ENCODE results near the gene CFAP97. TPM values are rescaled to one million over a fixed set of nuclear protein-coding genes. Genes with fewer than 3 reads are reported as not detected.

CFAP97 gene
- total and polyA plus RNA-seq, 9 of the 15 experiments (the other 6 are each of a cell fraction or from before 2014, with no cell fraction given) = 17.3 to 57.8 (median 44.4) TPM

DNA sequence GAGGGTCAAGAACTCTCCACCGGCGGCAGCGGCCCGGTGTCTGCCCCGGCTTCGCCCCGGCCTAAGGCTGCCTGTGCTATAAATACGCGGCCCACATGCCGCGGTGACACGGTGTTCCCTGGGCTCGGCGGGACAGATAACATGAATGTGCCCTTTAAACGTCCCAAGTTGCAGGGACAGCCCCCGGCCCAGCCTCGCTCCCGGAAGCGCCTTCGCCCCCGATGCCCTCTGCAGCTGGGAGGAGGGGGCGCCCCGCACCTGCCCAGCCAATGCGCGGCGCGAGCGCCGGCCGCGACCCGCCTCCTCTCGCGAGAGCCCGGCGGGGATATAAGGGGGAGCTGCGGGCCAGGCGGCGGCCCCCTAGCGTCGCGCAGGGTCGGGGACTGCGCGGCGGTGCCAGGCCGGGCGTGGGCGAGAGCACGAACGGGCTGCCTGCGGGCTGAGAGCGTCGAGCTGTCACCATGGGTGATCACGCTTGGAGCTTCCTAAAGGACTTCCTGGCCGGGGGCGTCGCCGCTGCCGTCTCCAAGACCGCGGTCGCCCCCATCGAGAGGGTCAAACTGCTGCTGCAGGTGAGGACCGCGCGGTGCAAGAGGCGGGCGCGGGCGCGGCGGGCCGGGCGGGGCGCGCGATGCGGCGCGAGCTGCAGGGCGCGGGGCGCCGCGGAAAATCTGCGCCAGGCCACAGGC is 60.7 kb downstream of the CFAP97 start, which contains the start of gene SLC25A4 (continued):
- TF ChIP-seq POLR2AphosphoS5 (IDR thresholded peaks at IDR 0.05; ENCODE audit: control insufficient read depth, insufficient read depth, low read depth, low read length) (peak; percentile 90), POLR2AphosphoS2 (IDR thresholded peaks at IDR 0.05; ENCODE audit: low read length) (no peak), RCOR1 (IDR thresholded peaks at IDR 0.05; ENCODE audit: borderline replicate concordance in 1 of 2, low read depth in 2 of 2, low read length in 2 of 2) (0 out of 4 replicates have a peak, but pooled peaks of 1 of the 2 experiments have one; percentile 31), MEF2A (IDR thresholded peaks at IDR 0.05; ENCODE audit: control insufficient read depth, low read depth, low read length) (no peak), TEAD1 (CRISPR knock-in tag; IDR thresholded peaks at IDR 0.05) (peak in 1 of 2 experiments; percentile 83; a peak in 1 of 4 replicates), ZNF586 (CRISPR knock-in tag; conservative IDR thresholded peaks at IDR 0.05) (no peak), POLR2A (conservative IDR thresholded peaks at IDR 0.05) (peak; percentile 90), ZNF431 (CRISPR knock-in tag; IDR thresholded peaks at IDR 0.05) (0 out of 2 replicates have a peak, but pooled peaks have one; percentile 42), BHLHE40 (IDR thresholded peaks at IDR 0.05; ENCODE audit: low read length) (peak; percentile 56), HMG20B (CRISPR knock-in tag; IDR thresholded peaks at IDR 0.05) (no peak), STAT5B (CRISPR knock-in tag; IDR thresholded peaks at IDR 0.05) (no peak), ZKSCAN3 (CRISPR knock-in tag; IDR thresholded peaks at IDR 0.05) (no peak), CBFB (CRISPR knock-in tag; IDR thresholded peaks at IDR 0.05) (no peak), ZNF146 (CRISPR knock-in tag; IDR thresholded peaks at IDR 0.05; ENCODE audit: unreplicated experiment) (no peak), PHF8 (IDR thresholded peaks at IDR 0.05; ENCODE audit: borderline replicate concordance, low read length) (peak; percentile 96; the same call in 1 of the 2 replicates), MECOM (CRISPR knock-in tag; IDR thresholded peaks at IDR 0.05) (no peak), SIN3B (IDR thresholded peaks at IDR 0.05; ENCODE audit: low read depth) (peak; percentile 67; the same call in 1 of the 2 replicates), ZNF282 (CRISPR knock-in tag; IDR thresholded peaks at IDR 0.05) (no peak), TSC22D4 (tag; IDR thresholded peaks at IDR 0.05) (no peak)
- TF ChIP-seq, protein P1, sequence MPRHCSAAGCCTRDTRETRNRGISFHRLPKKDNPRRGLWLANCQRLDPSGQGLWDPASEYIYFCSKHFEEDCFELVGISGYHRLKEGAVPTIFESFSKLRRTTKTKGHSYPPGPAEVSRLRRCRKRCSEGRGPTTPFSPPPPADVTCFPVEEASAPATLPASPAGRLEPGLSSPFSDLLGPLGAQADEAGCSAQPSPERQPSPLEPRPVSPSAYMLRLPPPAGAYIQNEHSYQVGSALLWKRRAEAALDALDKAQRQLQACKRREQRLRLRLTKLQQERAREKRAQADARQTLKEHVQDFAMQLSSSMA (CRISPR knock-in tag; IDR thresholded peaks at IDR 0.05) = no peak
- TF ChIP-seq, protein P2, sequence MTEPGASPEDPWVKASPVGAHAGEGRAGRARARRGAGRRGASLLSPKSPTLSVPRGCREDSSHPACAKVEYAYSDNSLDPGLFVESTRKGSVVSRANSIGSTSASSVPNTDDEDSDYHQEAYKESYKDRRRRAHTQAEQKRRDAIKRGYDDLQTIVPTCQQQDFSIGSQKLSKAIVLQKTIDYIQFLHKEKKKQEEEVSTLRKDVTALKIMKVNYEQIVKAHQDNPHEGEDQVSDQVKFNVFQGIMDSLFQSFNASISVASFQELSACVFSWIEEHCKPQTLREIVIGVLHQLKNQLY (CRISPR knock-in tag; conservative IDR thresholded peaks at IDR 0.05) = peak in 1 of 2 experiments; percentile 82; a peak in 1 of 4 replicates
- TF ChIP-seq, protein P3, sequence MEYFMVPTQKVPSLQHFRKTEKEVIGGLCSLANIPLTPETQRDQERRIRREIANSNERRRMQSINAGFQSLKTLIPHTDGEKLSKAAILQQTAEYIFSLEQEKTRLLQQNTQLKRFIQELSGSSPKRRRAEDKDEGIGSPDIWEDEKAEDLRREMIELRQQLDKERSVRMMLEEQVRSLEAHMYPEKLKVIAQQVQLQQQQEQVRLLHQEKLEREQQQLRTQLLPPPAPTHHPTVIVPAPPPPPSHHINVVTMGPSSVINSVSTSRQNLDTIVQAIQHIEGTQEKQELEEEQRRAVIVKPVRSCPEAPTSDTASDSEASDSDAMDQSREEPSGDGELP (CRISPR knock-in tag; IDR thresholded peaks at IDR 0.05; ENCODE audit: borderline replicate concordance) = peak; percentile 88
- TF ChIP-seq, protein P4, sequence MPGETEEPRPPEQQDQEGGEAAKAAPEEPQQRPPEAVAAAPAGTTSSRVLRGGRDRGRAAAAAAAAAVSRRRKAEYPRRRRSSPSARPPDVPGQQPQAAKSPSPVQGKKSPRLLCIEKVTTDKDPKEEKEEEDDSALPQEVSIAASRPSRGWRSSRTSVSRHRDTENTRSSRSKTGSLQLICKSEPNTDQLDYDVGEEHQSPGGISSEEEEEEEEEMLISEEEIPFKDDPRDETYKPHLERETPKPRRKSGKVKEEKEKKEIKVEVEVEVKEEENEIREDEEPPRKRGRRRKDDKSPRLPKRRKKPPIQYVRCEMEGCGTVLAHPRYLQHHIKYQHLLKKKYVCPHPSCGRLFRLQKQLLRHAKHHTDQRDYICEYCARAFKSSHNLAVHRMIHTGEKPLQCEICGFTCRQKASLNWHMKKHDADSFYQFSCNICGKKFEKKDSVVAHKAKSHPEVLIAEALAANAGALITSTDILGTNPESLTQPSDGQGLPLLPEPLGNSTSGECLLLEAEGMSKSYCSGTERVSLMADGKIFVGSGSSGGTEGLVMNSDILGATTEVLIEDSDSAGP (CRISPR knock-in tag; IDR thresholded peaks at IDR 0.05) = no peak
- TF ChIP-seq, protein P5, sequence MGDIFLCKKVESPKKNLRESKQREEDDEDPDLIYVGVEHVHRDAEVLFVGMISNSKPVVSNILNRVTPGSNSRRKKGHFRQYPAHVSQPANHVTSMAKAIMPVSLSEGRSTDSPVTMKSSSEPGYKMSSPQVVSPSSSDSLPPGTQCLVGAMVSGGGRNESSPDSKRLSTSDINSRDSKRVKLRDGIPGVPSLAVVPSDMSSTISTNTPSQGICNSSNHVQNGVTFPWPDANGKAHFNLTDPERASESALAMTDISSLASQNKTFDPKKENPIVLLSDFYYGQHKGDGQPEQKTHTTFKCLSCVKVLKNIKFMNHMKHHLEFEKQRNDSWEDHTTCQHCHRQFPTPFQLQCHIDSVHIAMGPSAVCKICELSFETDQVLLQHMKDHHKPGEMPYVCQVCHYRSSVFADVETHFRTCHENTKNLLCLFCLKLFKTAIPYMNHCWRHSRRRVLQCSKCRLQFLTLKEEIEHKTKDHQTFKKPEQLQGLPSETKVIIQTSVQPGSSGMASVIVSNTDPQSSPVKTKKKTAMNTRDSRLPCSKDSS (IDR thresholded peaks at IDR 0.05; ENCODE audit: low read depth, partially characterized antibody) = no peak
